Measurements from ENCODE around the gene PHKB.

PHKB gene

DNA sequence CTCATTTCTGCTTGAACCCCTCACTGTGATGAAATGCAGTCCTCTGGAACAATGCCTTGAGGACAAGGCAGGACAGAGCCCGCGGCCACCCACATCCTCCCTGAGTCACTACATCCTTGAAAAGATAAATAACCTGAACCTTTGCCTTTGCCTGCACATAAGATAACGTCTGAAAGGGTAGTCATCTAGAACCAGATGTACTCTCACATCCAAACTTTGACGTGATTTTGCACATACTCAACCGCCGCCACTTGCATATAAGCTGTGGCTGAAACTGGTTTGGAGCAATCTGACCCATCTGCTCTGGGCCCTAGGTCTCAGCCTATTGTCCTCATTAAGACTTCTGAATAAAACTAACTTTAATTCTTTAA, 252.1 kb downstream of the PHKB start:
- TF ChIP-seq, protein P1, sequence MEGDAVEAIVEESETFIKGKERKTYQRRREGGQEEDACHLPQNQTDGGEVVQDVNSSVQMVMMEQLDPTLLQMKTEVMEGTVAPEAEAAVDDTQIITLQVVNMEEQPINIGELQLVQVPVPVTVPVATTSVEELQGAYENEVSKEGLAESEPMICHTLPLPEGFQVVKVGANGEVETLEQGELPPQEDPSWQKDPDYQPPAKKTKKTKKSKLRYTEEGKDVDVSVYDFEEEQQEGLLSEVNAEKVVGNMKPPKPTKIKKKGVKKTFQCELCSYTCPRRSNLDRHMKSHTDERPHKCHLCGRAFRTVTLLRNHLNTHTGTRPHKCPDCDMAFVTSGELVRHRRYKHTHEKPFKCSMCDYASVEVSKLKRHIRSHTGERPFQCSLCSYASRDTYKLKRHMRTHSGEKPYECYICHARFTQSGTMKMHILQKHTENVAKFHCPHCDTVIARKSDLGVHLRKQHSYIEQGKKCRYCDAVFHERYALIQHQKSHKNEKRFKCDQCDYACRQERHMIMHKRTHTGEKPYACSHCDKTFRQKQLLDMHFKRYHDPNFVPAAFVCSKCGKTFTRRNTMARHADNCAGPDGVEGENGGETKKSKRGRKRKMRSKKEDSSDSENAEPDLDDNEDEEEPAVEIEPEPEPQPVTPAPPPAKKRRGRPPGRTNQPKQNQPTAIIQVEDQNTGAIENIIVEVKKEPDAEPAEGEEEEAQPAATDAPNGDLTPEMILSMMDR (IDR thresholded peaks at IDR 0.05; ENCODE audit: low read depth, low read length): no peak
- no peak overlapping the region for H3K4me3 ChIP-seq (ENCODE audit: low read depth, low read length)

- H3K4me3 ChIP-seq (ENCODE audit: low read depth, low read length): no peak overlapping the region
- TF ChIP-seq, protein P1 (IDR thresholded peaks at IDR 0.05; ENCODE audit: low read depth, low read length): no peak
These were observed 254.4 kb downstream of the PHKB start for GRCh38 chr16:47715442-47716083.

GRCh38 chr16:47716571-47716970, 255.4 kb downstream of the PHKB start:
- H3K4me3 ChIP-seq (ENCODE audit: low read depth, low read length): no peak overlapping the region
- TF ChIP-seq, protein P1 (IDR thresholded peaks at IDR 0.05; ENCODE audit: low read depth, low read length): no peak

- TF ChIP-seq, protein P1 (IDR thresholded peaks at IDR 0.05; ENCODE audit: low read depth, low read length): no peak
- H3K4me3 ChIP-seq (ENCODE audit: low read depth, low read length): no peak overlapping the region
These were observed 258.6 kb downstream of the PHKB start for GRCh38 chr16:47719713-47720112.

- TF ChIP-seq, protein P1 (IDR thresholded peaks at IDR 0.05; ENCODE audit: low read depth, low read length): no peak
- no peak overlapping the region for H3K4me3 ChIP-seq (ENCODE audit: low read depth, low read length)
These were observed 260.0 kb downstream of the PHKB start for GRCh38 chr16:47721006-47721637.

DNA sequence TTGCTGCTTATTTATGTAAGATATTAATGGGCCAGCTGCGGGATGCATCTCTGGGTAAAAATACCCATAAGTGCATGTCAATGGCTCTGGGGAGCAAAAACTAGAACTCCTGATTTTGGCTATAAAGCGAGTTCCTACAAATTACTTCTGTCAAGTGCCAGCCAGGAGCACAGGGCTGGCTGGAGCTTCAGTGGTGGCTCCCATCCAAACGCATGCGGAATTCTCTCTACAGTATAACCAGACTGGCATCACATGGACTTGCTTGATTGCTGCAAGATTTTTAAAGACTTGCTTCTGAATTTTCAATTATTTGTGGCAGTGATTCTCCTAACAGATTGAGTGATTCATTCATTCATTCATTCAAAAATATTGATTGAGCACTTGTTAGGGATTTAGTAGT, 260.9 kb downstream of the PHKB start:
- TF ChIP-seq, protein P1 (IDR thresholded peaks at IDR 0.05; ENCODE audit: low read depth, low read length): no peak
- no peak overlapping the region for H3K4me3 ChIP-seq (ENCODE audit: low read depth, low read length)

- TF ChIP-seq, protein P1 (IDR thresholded peaks at IDR 0.05; ENCODE audit: low read depth, low read length): no peak
These were observed 263.1 kb downstream of the PHKB start for GRCh38 chr16:47724115-47724785.

More at GRCh38 chr16:47724115-47724785, 263.1 kb downstream of the PHKB start:
- no peak overlapping the region for H3K4me3 ChIP-seq (ENCODE audit: low read depth, low read length)
